Trophoblast cell (in vitro differentiated cells and primary cell): ENCODE measurements around the gene PLEKHA1.

Experiments used
- DNase-seq, 2 donors: peaks; one replicate each; pipeline ENCODE4 v3.0.0-alpha.2; 2016
- H2AFZ ChIP-seq: 2 replicates; pipeline ENCODE4 v1.6.1; 2013; ENCODE audit warnings: low read length, moderate library complexity, mild to moderate bottlenecking; ENCODE audit not compliant: insufficient read depth, poor library complexity
- H2AK5ac ChIP-seq: 2 replicates; pipeline ENCODE4 v1.6.1; 2013; ENCODE audit warnings: mild to moderate bottlenecking, low read length
- H2BK120ac ChIP-seq: 2 replicates; pipeline ENCODE4 v1.6.1; 2013; ENCODE audit warnings: low read length, mild to moderate bottlenecking, moderate library complexity; ENCODE audit not compliant: insufficient read depth, poor library complexity
- H2BK12ac ChIP-seq: 2 replicates; pipeline ENCODE4 v1.6.1; 2013; ENCODE audit warnings: mild to moderate bottlenecking, low read length, moderate library complexity
- H2BK5ac ChIP-seq: 2 replicates; pipeline ENCODE4 v1.6.1; 2013; ENCODE audit warnings: low read length, low read depth, moderate library complexity, mild to moderate bottlenecking; ENCODE audit not compliant: poor library complexity
- H3K14ac ChIP-seq: 2 replicates; pipeline ENCODE4 v1.6.1; 2013; ENCODE audit warnings: mild to moderate bottlenecking, low read length
- H3K18ac ChIP-seq: 2 replicates; pipeline ENCODE4 v1.6.1; 2013; ENCODE audit warnings: mild to moderate bottlenecking, low read length
- H3K23ac ChIP-seq: 2 replicates; pipeline ENCODE4 v1.6.1; 2013; ENCODE audit warnings: low read length
- H3K27ac ChIP-seq: 2 replicates; pipeline ENCODE4 v1.5.1; 2013; ENCODE audit warnings: low read depth, mild to moderate bottlenecking, inconsistent platforms, low read length, moderate library complexity
- H3K27me3 ChIP-seq: 2 replicates; pipeline ENCODE4 v1.6.1; 2013; ENCODE audit warnings: inconsistent platforms, mild to moderate bottlenecking, low read length, moderate library complexity; ENCODE audit not compliant: insufficient read depth
- H3K36me3 ChIP-seq, 2 experiments: 1 replicate in 1 of 2; 2 replicates in 1 of 2; pipeline ENCODE4 v1.6.1; 2013; ENCODE audit warnings: low read length in 2 of 2, mild to moderate bottlenecking in 2 of 2, moderate library complexity in 1 of 2; ENCODE audit not compliant: insufficient read depth in 2 of 2, control insufficient read depth in 1 of 2
- H3K4ac ChIP-seq: 2 replicates; pipeline ENCODE4 v1.6.1; 2013; ENCODE audit warnings: low read depth, mild to moderate bottlenecking, low read length, moderate library complexity
- H3K4me1 ChIP-seq, 2 experiments: 1 replicate in 1 of 2; 2 replicates in 1 of 2; pipeline ENCODE4 v1.6.1; 2013; ENCODE audit warnings: low read length in 2 of 2, mild to moderate bottlenecking in 2 of 2, moderate library complexity in 1 of 2; ENCODE audit not compliant: insufficient read depth in 2 of 2, control insufficient read depth in 1 of 2
- H3K4me2 ChIP-seq: 2 replicates; pipeline ENCODE4 v1.6.1; 2013; ENCODE audit warnings: inconsistent platforms, mild to moderate bottlenecking, low read length, moderate library complexity
- H3K4me3 ChIP-seq: 2 replicates; pipeline ENCODE4 v1.5.1; 2013; ENCODE audit warnings: mild to moderate bottlenecking, low read depth, low read length, inconsistent platforms
- H3K79me1 ChIP-seq: one replicate; pipeline ENCODE4 v1.6.1; 2013; ENCODE audit warnings: low read length
- H3K79me2 ChIP-seq: 2 replicates; pipeline ENCODE4 v1.6.1; 2013; ENCODE audit warnings: low read length, mild to moderate bottlenecking; ENCODE audit not compliant: control insufficient read depth, insufficient read depth, poor library complexity
- H3K9ac ChIP-seq: 2 replicates; pipeline ENCODE4 v1.6.1; 2013; ENCODE audit warnings: mild to moderate bottlenecking, low read length
- H3K9me3 ChIP-seq: 2 replicates; pipeline ENCODE4 v1.6.1; 2013; ENCODE audit warnings: low read depth, mild to moderate bottlenecking, control low read depth, inconsistent platforms, low read length; ENCODE audit not compliant: insufficient read depth
- H4K12ac ChIP-seq: 2 replicates; pipeline ENCODE4 v1.6.1; 2013; ENCODE audit warnings: low read depth, mild to moderate bottlenecking, low read length, moderate library complexity
- H4K8ac ChIP-seq: 2 replicates; pipeline ENCODE4 v1.6.1; 2013; ENCODE audit warnings: low read depth, mild to moderate bottlenecking, low read length, moderate library complexity
- H4K91ac ChIP-seq: one replicate; pipeline ENCODE4 v1.6.1; 2013; ENCODE audit warnings: low read depth, mild to moderate bottlenecking, low read length, moderate library complexity
- WGBS: extraction: QIAGEN DNeasy Blood & Tissue Kit; methylation state at CpG from one replicate; pipeline ENCODE4 v1.1.7; 2013; ENCODE audit warnings: missing lambda C conversion rate; ENCODE audit not compliant: insufficient read length, insufficient coverage; ENCODE audit errors: extremely low coverage; 5-methylcytosine and 5-hydroxymethylcytosine counted together

PLEKHA1 gene

DNA sequence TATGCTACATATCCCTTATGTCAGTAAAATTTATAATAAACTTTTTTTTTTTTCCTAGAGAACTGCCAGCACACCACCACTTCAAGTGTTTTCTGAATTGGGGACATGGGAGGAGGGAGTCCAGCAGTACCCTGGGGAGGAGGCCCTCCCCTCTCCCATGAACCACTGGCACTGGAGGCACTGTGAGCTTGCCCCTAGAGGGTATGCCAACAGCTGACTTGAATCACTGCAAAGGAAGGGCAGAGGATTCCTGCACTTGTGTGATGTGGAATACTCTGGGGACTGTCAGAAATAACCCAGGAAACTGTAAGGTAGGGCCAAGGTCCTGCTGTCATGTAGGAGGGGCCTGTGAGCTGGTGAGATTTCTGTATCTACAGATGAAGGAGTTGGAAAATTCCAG is 71.4 kb downstream of the PLEKHA1 start:
- peaks cover 2% of the 10 kb centered on the region for H3K79me1 ChIP-seq
- no peak overlapping the region for H2BK120ac ChIP-seq
- peaks cover 4% of the 10 kb centered on the region for H3K9me3 ChIP-seq
- H3K14ac ChIP-seq, result no peak overlapping the region
- no peak overlapping the region for H3K23ac ChIP-seq
- H4K8ac ChIP-seq, result no peak overlapping the region
- H3K9ac ChIP-seq, result no peak overlapping the region
- H3K4ac ChIP-seq, result no peak overlapping the region
- H2BK12ac ChIP-seq, result no peak overlapping the region
- H3K4me2 ChIP-seq, result no peak overlapping the region
- no peak overlapping the region for H3K4me3 ChIP-seq
- H4K91ac ChIP-seq, result no peak overlapping the region
- no peak overlapping the region for H4K12ac ChIP-seq
- H3K18ac ChIP-seq, result no peak overlapping the region
- H2BK5ac ChIP-seq, result no peak overlapping the region
- no peaks in the 10 kb centered on the region for H3K27me3 ChIP-seq
- peaks cover 0 to 3% of the 10 kb centered on the region in 2 experiments for H3K4me1 ChIP-seq
- no peak overlapping the region for H2AK5ac ChIP-seq
- DNase-seq, result peak in 1 of 2 donors; percentile 54
- no peak overlapping the region for H2AFZ ChIP-seq
- H3K36me3 ChIP-seq, result no peaks in the 10 kb centered on the region
- no peak overlapping the region for H3K27ac ChIP-seq
- H3K79me2 ChIP-seq, result no peaks in the 10 kb centered on the region

DNA sequence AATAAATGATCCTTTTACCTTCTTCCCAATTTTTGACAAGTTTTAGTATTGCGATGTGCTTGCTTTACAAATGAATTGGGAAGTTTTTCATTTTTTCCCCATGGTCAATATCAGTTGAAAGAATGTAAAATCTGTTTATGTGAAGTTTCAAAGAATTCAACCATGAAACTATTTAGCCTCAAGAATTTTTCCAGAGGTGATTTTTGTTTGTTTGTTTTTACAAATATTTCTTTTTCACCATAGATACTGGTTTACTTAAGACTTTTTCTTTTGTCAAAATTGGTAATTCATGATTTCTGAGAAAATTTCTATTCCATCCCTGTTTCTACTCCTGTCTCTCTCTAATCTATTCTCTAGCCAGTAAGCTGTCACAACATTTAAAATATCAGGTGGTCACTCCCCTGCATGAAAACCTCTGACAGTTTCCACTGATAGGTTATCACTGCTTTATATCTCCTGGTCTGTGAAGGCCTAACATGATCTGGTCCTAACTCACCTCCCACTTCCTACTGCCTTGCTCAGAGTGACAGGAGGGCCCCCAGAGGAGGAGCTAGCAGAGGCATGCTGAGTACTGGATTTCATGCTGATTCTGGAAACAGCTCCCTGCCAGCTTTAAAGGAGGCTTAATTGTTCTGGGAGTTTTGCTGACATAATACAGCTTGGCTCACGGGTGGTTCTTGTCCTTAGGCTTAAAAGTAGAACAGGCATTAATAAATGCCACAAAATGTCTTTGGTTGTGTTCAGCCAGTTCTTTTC is 72.3 kb downstream of the PLEKHA1 start:
- no peak overlapping the region for H3K4ac ChIP-seq
- H2AK5ac ChIP-seq, result no peak overlapping the region
- peaks cover 3% of the 10 kb centered on the region for H3K9me3 ChIP-seq
- H2BK12ac ChIP-seq, result no peak overlapping the region
- no peak overlapping the region for H3K18ac ChIP-seq
- no peak overlapping the region for H3K4me2 ChIP-seq
- H3K79me1 ChIP-seq, result peaks cover 2% of the 10 kb centered on the region
- H2BK5ac ChIP-seq, result no peak overlapping the region
- no peak overlapping the region for H3K9ac ChIP-seq
- no peak overlapping the region for H3K14ac ChIP-seq
- no peak overlapping the region for H3K4me3 ChIP-seq
- no peaks in the 10 kb centered on the region for H3K79me2 ChIP-seq
- peak; percentile 75 to 86 for DNase-seq
- H2BK120ac ChIP-seq, result no peak overlapping the region
- peaks cover 0 to 2% of the 10 kb centered on the region in 2 experiments for H3K4me1 ChIP-seq
- no peak overlapping the region for H2AFZ ChIP-seq
- H3K36me3 ChIP-seq, result no peaks in the 10 kb centered on the region
- no CpG with 5 or more reads among the region's 2 CpGs for WGBS
- H3K27me3 ChIP-seq, result no peaks in the 10 kb centered on the region
- H4K91ac ChIP-seq, result no peak overlapping the region
- H4K8ac ChIP-seq, result no peak overlapping the region
- no peak overlapping the region for H3K27ac ChIP-seq
- no peak overlapping the region for H3K23ac ChIP-seq
- no peak overlapping the region for H4K12ac ChIP-seq

DNA sequence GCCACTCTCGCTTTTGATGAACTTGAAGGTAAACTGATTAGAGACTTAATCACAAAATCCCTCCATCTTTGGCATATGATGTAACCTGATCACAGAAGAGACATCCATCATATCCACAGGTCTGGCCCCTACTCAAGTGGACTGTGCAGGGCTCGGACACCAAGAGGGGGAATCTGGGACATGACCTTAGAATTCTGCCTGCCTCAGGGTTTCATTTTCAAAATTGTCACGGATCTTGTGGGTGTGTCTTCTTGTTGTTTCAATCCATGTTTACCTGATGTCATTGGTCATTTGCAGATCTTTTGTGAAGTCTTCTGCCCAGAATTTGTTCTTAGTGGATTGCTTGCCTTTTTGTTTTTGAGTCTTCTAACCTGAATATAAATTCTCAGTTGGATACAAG is 74.1 kb downstream of the PLEKHA1 start:
- H2AK5ac ChIP-seq, result no peak overlapping the region
- no peak overlapping the region for H3K4ac ChIP-seq
- H3K79me1 ChIP-seq, result peaks cover 2% of the 10 kb centered on the region
- no peak overlapping the region for H4K91ac ChIP-seq
- H3K27ac ChIP-seq, result no peak overlapping the region
- H3K4me1 ChIP-seq, result no peaks in the 10 kb centered on the region
- no peaks in the 10 kb centered on the region for H3K27me3 ChIP-seq
- no peak overlapping the region for H2BK120ac ChIP-seq
- H4K12ac ChIP-seq, result no peak overlapping the region
- H3K79me2 ChIP-seq, result no peaks in the 10 kb centered on the region
- no peak overlapping the region for H3K4me2 ChIP-seq
- no peak overlapping the region for H3K14ac ChIP-seq
- peaks cover 3% of the 10 kb centered on the region for H3K9me3 ChIP-seq
- H2AFZ ChIP-seq, result no peak overlapping the region
- no peak overlapping the region for H3K9ac ChIP-seq
- H3K4me3 ChIP-seq, result no peak overlapping the region
- DNase-seq, result no peak
- H2BK12ac ChIP-seq, result no peak overlapping the region
- no peak overlapping the region for H4K8ac ChIP-seq
- no peak overlapping the region for H2BK5ac ChIP-seq
- WGBS, result no CpG with 5 or more reads among the region's 3 CpGs
- no peak overlapping the region for H3K18ac ChIP-seq
- no peaks in the 10 kb centered on the region for H3K36me3 ChIP-seq
- H3K23ac ChIP-seq, result no peak overlapping the region

DNA sequence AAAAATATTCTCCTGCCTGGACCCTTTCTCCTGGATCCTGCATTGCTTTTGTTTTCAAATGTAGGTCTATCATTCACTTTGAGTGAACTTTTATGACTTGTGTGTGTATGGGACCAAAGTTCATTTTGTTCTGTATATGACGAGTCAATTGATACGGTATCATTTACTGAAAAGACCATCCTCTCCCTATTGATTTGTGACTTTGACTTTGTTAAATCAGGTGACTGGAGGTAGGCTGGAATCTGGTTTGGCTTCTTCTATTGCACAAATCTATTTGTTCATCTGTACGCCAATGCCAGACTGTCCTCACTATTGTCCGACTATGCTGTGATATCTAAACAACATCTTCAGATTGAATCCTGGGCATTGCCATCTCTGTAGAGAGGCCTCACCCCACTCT is 74.6 kb downstream of the PLEKHA1 start:
- peaks cover 2% of the 10 kb centered on the region for H3K79me1 ChIP-seq
- no peak overlapping the region for H3K4ac ChIP-seq
- no peak overlapping the region for H2AK5ac ChIP-seq
- no peak overlapping the region for H2AFZ ChIP-seq
- H4K91ac ChIP-seq, result no peak overlapping the region
- no CpG with 5 or more reads among the region's 4 CpGs for WGBS
- no peak overlapping the region for H4K8ac ChIP-seq
- no peak overlapping the region for H3K9ac ChIP-seq
- no peak overlapping the region for H3K18ac ChIP-seq
- no peak overlapping the region for H3K4me3 ChIP-seq
- H3K27ac ChIP-seq, result no peak overlapping the region
- H3K4me1 ChIP-seq, result no peaks in the 10 kb centered on the region
- no peaks in the 10 kb centered on the region for H3K27me3 ChIP-seq
- DNase-seq, result peak in 1 of 2 donors; percentile 40
- no peak overlapping the region for H2BK120ac ChIP-seq
- H3K79me2 ChIP-seq, result no peaks in the 10 kb centered on the region
- H2BK12ac ChIP-seq, result no peak overlapping the region
- no peaks in the 10 kb centered on the region for H3K36me3 ChIP-seq
- no peak overlapping the region for H3K23ac ChIP-seq
- H3K9me3 ChIP-seq, result peaks cover 3% of the 10 kb centered on the region
- H3K4me2 ChIP-seq, result no peak overlapping the region
- H2BK5ac ChIP-seq, result no peak overlapping the region
- no peak overlapping the region for H3K14ac ChIP-seq
- H4K12ac ChIP-seq, result no peak overlapping the region
